NCI-H1092 (cell line): ENCODE data around the gene PRDX5.

ENCODE experiments used
- DNase-seq: peaks from one replicate; lab custom pipeline; 2025; lab: John Stamatoyannopoulos, UW

Gene PRDX5

GRCh38 chr11:64347193-64347867 lies 29.4 kb downstream of the PRDX5 start:
- no peak for DNase-seq

- no peak for DNase-seq
Observed at GRCh38 chr11:64348383-64349024, 30.6 kb downstream of the PRDX5 start.

- DNase-seq: no peak
Observed at GRCh38 chr11:64349025-64349387, 31.1 kb downstream of the PRDX5 start.

GRCh38 chr11:64349404-64349803 lies 31.5 kb downstream of the PRDX5 start:
- no peak for DNase-seq

- DNase-seq: no peak
Observed at GRCh38 chr11:64351136-64351631, 33.3 kb downstream of the PRDX5 start.

- peak; percentile 66 for DNase-seq
Observed at GRCh38 chr11:64352099-64352994, 34.4 kb downstream of the PRDX5 start.

- peak; percentile 94 for DNase-seq
Observed at GRCh38 chr11:64352995-64353714, 35.2 kb downstream of the PRDX5 start.

- no peak for DNase-seq
Observed at GRCh38 chr11:64353715-64354506, 36.0 kb downstream of the PRDX5 start.

GRCh38 chr11:64355078-64355940 lies 37.4 kb downstream of the PRDX5 start:
- peak; percentile 71 for DNase-seq

GRCh38 chr11:64356498-64357411 lies 38.8 kb downstream of the PRDX5 start:
- peak; percentile 33 for DNase-seq

GRCh38 chr11:64357446-64357845 lies 39.5 kb downstream of the PRDX5 start:
- DNase-seq: no peak

GRCh38 chr11:64357904-64358535 lies 40.1 kb downstream of the PRDX5 start:
- DNase-seq: no peak

GRCh38 chr11:64358536-64358906 lies 40.6 kb downstream of the PRDX5 start:
- DNase-seq: no peak

GRCh38 chr11:64358907-64359711 lies 41.2 kb downstream of the PRDX5 start, which contains the start of gene RPS6KA4:
Gene RPS6KA4 (plus strand): TSS chr11:64359162. CDS start chr11:64359236, 74 bp downstream.
- no peak for DNase-seq

GRCh38 chr11:64359712-64360445 lies 42.0 kb downstream of the PRDX5 start:
- no peak for DNase-seq

- no peak for DNase-seq
Observed at GRCh38 chr11:64360448-64360921, 42.6 kb downstream of the PRDX5 start.

- DNase-seq: no peak
Observed at GRCh38 chr11:64361659-64362058, 43.7 kb downstream of the PRDX5 start.
